Activated naive CD4-positive, alpha-beta T cell treated with anti-CD3 and anti-CD28 coated beads, Interleukin-2, amount 10 ng/mL, durations not matched to agents 5 hours and 36 hours (primary cell): Measurements from ENCODE around the gene ACTG2. TPM values are rescaled to one million over a fixed set of nuclear protein-coding genes. Genes with fewer than 3 reads are reported as not detected.

ENCODE experiments used
- total RNA-seq, 2 experiments: library from RNA; stranded (reverse); gene quantifications; one replicate each; pipeline ENCODE4 v1.2.3, GENCODE V29; 2021

The ACTG2 gene
- total RNA-seq, result not detected

DNA sequence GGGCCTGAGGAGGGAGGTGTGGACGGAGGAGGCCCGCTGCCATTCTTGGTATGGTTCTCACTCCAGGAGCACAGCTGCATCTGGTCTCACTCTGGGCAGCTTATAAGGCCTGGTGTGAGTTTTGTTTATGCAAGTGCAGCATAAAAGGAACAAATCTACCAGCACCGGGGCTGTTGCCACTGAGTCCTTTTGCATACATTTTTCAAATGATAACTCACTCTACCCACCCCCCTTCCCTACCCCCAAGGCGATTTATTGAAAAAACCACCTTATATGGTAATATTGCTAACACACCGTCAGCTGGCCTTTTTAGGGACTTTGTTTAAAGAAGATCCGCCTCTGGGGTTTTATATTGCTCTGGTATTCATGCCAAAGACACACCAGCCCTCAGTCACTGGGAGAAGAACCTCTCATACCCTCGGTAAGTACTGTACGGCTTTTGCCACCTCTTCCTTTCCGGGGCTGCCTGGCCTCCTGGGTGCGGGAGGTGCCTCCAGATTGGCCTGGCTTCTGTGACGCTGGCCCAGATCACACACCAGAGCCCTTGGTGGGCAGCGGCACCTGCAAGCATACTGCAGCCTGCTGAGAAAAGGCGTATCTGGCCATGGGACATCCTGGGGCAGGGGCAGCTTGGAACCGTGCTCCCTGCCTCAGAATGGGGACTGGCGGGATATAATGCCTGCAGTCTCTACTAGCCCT lies at the start of gene ACTG2:
Gene ACTG2, plus strand, starts transcription at position 378 of the 699 bp plus-strand sequence. CDS start 8,304 bp downstream, outside the sequence.

DNA sequence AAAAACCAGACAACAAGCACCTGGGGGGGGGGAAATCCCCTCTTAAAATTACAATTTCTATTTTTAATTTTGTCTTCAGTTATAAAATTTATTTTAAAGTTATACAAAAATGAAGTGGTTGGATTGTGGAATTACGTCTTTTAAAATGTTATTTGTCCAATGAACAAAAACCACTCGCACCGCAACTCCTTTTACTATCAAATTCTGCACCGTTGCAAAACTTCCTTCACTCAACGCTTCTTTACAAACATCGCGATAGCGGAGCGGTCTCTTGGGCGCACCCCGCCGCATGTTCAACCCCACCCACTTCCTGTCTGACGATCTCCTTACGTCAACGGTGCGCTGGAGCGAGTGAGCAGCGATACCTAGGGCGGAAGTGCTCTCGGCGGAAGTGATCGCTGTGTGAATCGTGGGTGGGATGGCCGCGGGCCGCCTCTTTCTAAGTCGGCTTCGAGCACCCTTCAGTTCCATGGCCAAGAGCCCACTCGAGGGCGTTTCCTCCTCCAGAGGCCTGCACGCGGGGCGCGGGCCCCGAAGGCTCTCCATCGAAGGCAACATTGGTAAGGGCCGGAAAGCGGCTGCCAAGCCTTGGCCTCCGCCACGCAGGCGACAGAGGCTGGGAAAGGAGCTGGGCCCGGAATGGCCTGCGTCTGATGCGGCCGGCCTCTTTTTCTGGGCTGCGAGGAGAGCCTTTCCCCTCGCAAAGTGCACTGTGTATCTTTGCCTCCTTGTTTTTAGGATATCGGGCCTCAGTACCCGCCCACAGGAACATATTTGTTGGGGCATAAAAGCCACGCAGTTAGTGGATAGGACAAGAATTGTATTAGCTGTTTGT lies 33.9 kb downstream of the ACTG2 start, which contains the start of gene DGUOK:
Gene DGUOK, plus strand, starts transcription at position 388 of the 835 bp plus-strand sequence. Its CDS starts 31 bp downstream, at position 419.

Other genes starting within 250 kb of the ACTG2 start
- gene TPRKB, start 155.7 kb upstream of the ACTG2 start, total RNA-seq, result 10 to 100 TPM; 28.0 to 31.2 TPM
- gene DUSP11, start 112.9 kb upstream of the ACTG2 start, total RNA-seq, result 10 to 100 TPM; 25.5 to 30.1 TPM
- gene C2orf78, start 108.8 kb upstream of the ACTG2 start, total RNA-seq, result not detected
- 10 to 100 TPM; 37.4 to 39.9 TPM for gene STAMBP, start 64.0 kb upstream of the ACTG2 start, total RNA-seq
- 10 to 100 TPM; 65.6 to 70.2 TPM for gene DGUOK, start 33.9 kb downstream of the ACTG2 start, total RNA-seq
- gene TET3, start 91.9 kb downstream of the ACTG2 start, total RNA-seq, result 10 to 100 TPM; 17.0 to 17.2 TPM